Neuronal stem cell (in vitro differentiated cells): ENCODE results near the gene TBC1D13.

ENCODE experiments used
- DNase-seq: peaks from one replicate; pipeline ENCODE4 v3.0.0-alpha.2; 2013; ENCODE audit warnings: low spot score
- H2AFZ ChIP-seq: one replicate; pipeline ENCODE4 v1.6.1; 2013; ENCODE audit warnings: mild to moderate bottlenecking, low read length, inconsistent platforms
- H2AK5ac ChIP-seq: 2 replicates; pipeline ENCODE4 v1.6.1; 2013; ENCODE audit warnings: low read depth, mild to moderate bottlenecking, inconsistent platforms, low read length, moderate library complexity, mixed read lengths
- H2BK120ac ChIP-seq: 2 replicates; pipeline ENCODE4 v1.6.1; 2013; ENCODE audit warnings: low read depth, mild to moderate bottlenecking, inconsistent platforms, low read length, moderate library complexity, mixed read lengths
- H2BK12ac ChIP-seq: one replicate; pipeline ENCODE4 v1.6.1; 2013; ENCODE audit warnings: low read length, inconsistent platforms
- H2BK15ac ChIP-seq: 2 replicates; pipeline ENCODE4 v1.6.1; 2013; ENCODE audit warnings: mild to moderate bottlenecking, low read length, inconsistent platforms, mixed read lengths
- H2BK5ac ChIP-seq: one replicate; pipeline ENCODE4 v1.6.1; 2013; ENCODE audit warnings: inconsistent platforms, mild to moderate bottlenecking, low read length, moderate library complexity
- H3K14ac ChIP-seq: one replicate; pipeline ENCODE4 v1.6.1; 2013; ENCODE audit warnings: low read length, inconsistent platforms
- H3K18ac ChIP-seq: 2 replicates; pipeline ENCODE4 v1.6.1; 2013; ENCODE audit warnings: low read length, inconsistent platforms
- H3K23ac ChIP-seq: 2 replicates; pipeline ENCODE4 v1.6.1; 2013; ENCODE audit warnings: low read depth, mild to moderate bottlenecking, mixed read lengths, low read length, inconsistent platforms; ENCODE audit not compliant: poor library complexity
- H3K27ac ChIP-seq: replicated peaks from 3 replicates; pipeline ENCODE4 v1.5.1; 2013; ENCODE audit warnings: low read length, inconsistent platforms
- H3K27me3 ChIP-seq, 3 experiments: 2 replicates each; pipeline ENCODE4 v1.6.1; 2013; ENCODE audit warnings: low read length in 3 of 3, mild to moderate bottlenecking in 2 of 3, inconsistent platforms in 1 of 3, low read depth in 1 of 3, mixed read lengths in 1 of 3, moderate library complexity in 1 of 3; ENCODE audit not compliant: control insufficient read depth in 3 of 3, insufficient read depth in 3 of 3
- H3K36me3 ChIP-seq, 2 donors: replicated peaks in 1 of 2; 2 replicates each; pipeline ENCODE4 v1.6.1; 2013; ENCODE audit warnings: low read length in 2 of 2; ENCODE audit not compliant: control insufficient read depth in 2 of 2, insufficient read depth in 2 of 2
- H3K4ac ChIP-seq: 2 replicates; pipeline ENCODE4 v1.6.1; 2013; ENCODE audit warnings: inconsistent platforms, mild to moderate bottlenecking, low read length, moderate library complexity
- H3K4me1 ChIP-seq, 2 donors: 1 replicate in 1 of 2; 2 replicates in 1 of 2; pipeline ENCODE4 v1.6.1; 2013; ENCODE audit warnings: low read length in 2 of 2, low read depth in 1 of 2; ENCODE audit not compliant: control insufficient read depth in 2 of 2, insufficient read depth in 1 of 2
- H3K4me2 ChIP-seq: one replicate; pipeline ENCODE4 v1.6.1; 2013; ENCODE audit warnings: mild to moderate bottlenecking, low read length, inconsistent platforms; ENCODE audit not compliant: insufficient read depth, poor library complexity, severe bottlenecking
- H3K4me3 ChIP-seq, 2 donors: 2 replicates each; pipeline ENCODE4 v1.5.1; 2013; ENCODE audit warnings: low read length in 2 of 2, mild to moderate bottlenecking in 2 of 2, inconsistent platforms in 1 of 2, moderate library complexity in 1 of 2
- H3K79me1 ChIP-seq: one replicate; pipeline ENCODE4 v1.6.1; 2013; ENCODE audit warnings: low read depth, mild to moderate bottlenecking, inconsistent platforms, low read length, moderate library complexity
- H3K9ac ChIP-seq: one replicate; pipeline ENCODE4 v1.6.1; 2013; ENCODE audit warnings: mild to moderate bottlenecking, low read depth, low read length, inconsistent platforms; ENCODE audit not compliant: poor library complexity
- H3K9me3 ChIP-seq, 2 donors: replicated peaks in 1 of 2; 2 replicates each; pipeline versions ENCODE3 to v1.6.1; 2013; ENCODE audit warnings: low read length in 2 of 2, mild to moderate bottlenecking in 2 of 2, inconsistent platforms in 1 of 2, low read depth in 1 of 2, mixed read lengths in 1 of 2, moderate library complexity in 1 of 2; ENCODE audit not compliant: control insufficient read depth in 2 of 2, insufficient read depth in 1 of 2
- H4K8ac ChIP-seq: one replicate; pipeline ENCODE4 v1.6.1; 2013; ENCODE audit warnings: low read depth, mild to moderate bottlenecking, inconsistent platforms, low read length, moderate library complexity
- H4K91ac ChIP-seq: one replicate; pipeline ENCODE4 v1.6.1; 2013; ENCODE audit warnings: low read length, low read depth, mild to moderate bottlenecking, inconsistent platforms; ENCODE audit not compliant: poor library complexity
- WGBS, 2 donors: extraction: QIAGEN DNeasy Blood & Tissue Kit; methylation state at CpG; one replicate each; pipeline ENCODE4 v1.1.7; 2013; ENCODE audit warnings: missing lambda C conversion rate in 2 of 2, mixed read lengths in 1 of 2; ENCODE audit not compliant: insufficient read length in 2 of 2, insufficient replicate concordance in 1 of 2; ENCODE audit errors: extremely low coverage in 2 of 2; 5-methylcytosine and 5-hydroxymethylcytosine counted together

TBC1D13 gene

DNA sequence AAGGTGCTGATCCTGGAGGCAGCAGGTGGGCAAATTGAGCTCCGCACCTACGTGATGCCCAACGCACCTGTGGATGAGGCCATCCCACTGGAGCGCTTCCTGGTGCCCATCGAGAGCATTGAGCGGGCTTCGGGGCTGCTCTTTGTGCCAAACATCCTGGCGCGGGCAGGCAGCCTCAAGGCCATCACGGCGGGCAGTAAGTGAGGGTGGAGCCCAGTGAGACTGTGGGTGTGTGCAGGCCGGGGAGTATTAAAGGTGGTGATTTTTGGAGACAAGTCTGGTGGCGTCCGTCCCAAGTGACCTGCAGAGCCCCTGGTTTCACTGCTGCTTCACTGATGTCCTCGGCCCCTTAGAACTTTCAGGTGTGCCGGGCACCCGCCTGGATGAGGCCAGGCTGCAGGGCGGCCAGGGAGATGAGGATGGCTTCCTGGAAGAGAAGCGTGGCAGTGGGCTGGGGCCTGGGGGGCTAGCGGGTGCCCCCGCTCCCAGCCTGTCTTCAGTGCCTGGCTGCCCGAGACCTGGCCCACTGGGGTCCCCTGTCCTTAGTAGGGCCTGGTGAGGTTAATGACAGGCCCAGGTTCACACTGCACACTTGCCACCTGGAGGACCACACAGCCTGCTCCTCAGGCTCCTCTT lies 35.5 kb downstream of the TBC1D13 start:
- Histone ChIP-seq H3K18ac (no peak overlapping the region), H3K9ac (no peak overlapping the region), H4K8ac (no peak overlapping the region), H3K27ac (no peak overlapping the region), H2BK5ac (no peak overlapping the region), H3K27me3 (peaks cover 0 to 5% (median 0%) of the 10 kb centered on the region in 3 experiments), H2BK120ac (no peak overlapping the region), H3K4me3 (no peak overlapping the region), H2AK5ac (no peak overlapping the region), H3K23ac (no peak overlapping the region), H3K14ac (no peak overlapping the region), H2BK15ac (no peak overlapping the region), H3K9me3 (no peaks in the 10 kb centered on the region), H3K4me1 (peaks cover 0 to 3% of the 10 kb centered on the region in 2 donors), H2AFZ (no peak overlapping the region), H2BK12ac (no peak overlapping the region), H3K4me2 (no peak overlapping the region), H4K91ac (no peak overlapping the region), H3K4ac (no peak overlapping the region), H3K79me1 (peaks cover 2% of the 10 kb centered on the region), H3K36me3 (peaks cover 51 to 79% of the 10 kb centered on the region in 2 donors)
- no CpG with 5 or more reads among the region's 22 CpGs for WGBS, 2 donors
- DNase-seq, result no peak

GRCh38 chr9:128823362-128823902 lies 36.4 kb downstream of the TBC1D13 start:
- Histone ChIP-seq H3K23ac (no peak overlapping the region), H3K4me3 (no peak overlapping the region), H2BK15ac (no peak overlapping the region), H3K4me1 (peaks cover under 1 to 4% of the 10 kb centered on the region in 2 donors), H2BK12ac (no peak overlapping the region), H4K91ac (no peak overlapping the region), H3K27me3 (peaks cover 0 to 5% (median 0%) of the 10 kb centered on the region in 3 experiments), H2AK5ac (no peak overlapping the region), H3K36me3 (peaks cover 51 to 88% of the 10 kb centered on the region in 2 donors), H3K9ac (no peak overlapping the region), H2BK120ac (no peak overlapping the region), H3K27ac (no peak overlapping the region), H3K4me2 (no peak overlapping the region), H2AFZ (no peak overlapping the region), H3K9me3 (no peaks in the 10 kb centered on the region), H3K79me1 (peaks cover 2% of the 10 kb centered on the region), H3K18ac (no peak overlapping the region), H2BK5ac (peak overlapping the region; percentile 13), H4K8ac (no peak overlapping the region), H3K4ac (no peak overlapping the region), H3K14ac (no peak overlapping the region)
- WGBS, 2 donors, result no CpG with 5 or more reads among the region's 19 CpGs
- DNase-seq, result no peak

- Histone ChIP-seq H3K14ac (no peak overlapping the region), H3K4me1 (peaks cover 5 to 8% of the 10 kb centered on the region in 2 donors), H4K8ac (peak overlapping the region; percentile 48), H2BK15ac (no peak overlapping the region), H3K4ac (no peak overlapping the region), H4K91ac (no peak overlapping the region), H3K18ac (no peak overlapping the region), H3K4me2 (no peak overlapping the region), H3K27me3 (peaks cover 0 to 2% (median 0%) of the 10 kb centered on the region in 3 experiments), H3K23ac (no peak overlapping the region), H3K9ac (no peak overlapping the region), H3K36me3 (peaks cover 51 to 93% of the 10 kb centered on the region in 2 donors), H3K4me3 (no peak overlapping the region), H2BK5ac (peak overlapping the region; percentile 13), H2AK5ac (no peak overlapping the region), H2AFZ (no peak overlapping the region), H2BK120ac (no peak overlapping the region), H3K27ac (no peak overlapping the region), H3K9me3 (no peaks in the 10 kb centered on the region), H3K79me1 (peaks cover 2% of the 10 kb centered on the region), H2BK12ac (no peak overlapping the region)
- WGBS, 2 donors, result no CpG with 5 or more reads among the region's 12 CpGs
- DNase-seq, result no peak
These were observed 36.9 kb downstream of the TBC1D13 start for GRCh38 chr9:128823903-128824406.

- Histone ChIP-seq H3K36me3 (peaks cover 51 to 88% of the 10 kb centered on the region in 2 donors), H2AFZ (no peak overlapping the region), H3K4me3 (no peak overlapping the region), H3K9me3 (no peaks in the 10 kb centered on the region), H3K18ac (no peak overlapping the region), H2BK12ac (no peak overlapping the region), H4K8ac (no peak overlapping the region), H3K9ac (no peak overlapping the region), H4K91ac (no peak overlapping the region), H3K79me1 (peaks cover 2% of the 10 kb centered on the region), H2BK5ac (no peak overlapping the region), H2AK5ac (no peak overlapping the region), H3K4me2 (no peak overlapping the region), H3K4me1 (peaks cover 5 to 6% of the 10 kb centered on the region in 2 donors), H3K27ac (no peak overlapping the region), H3K4ac (no peak overlapping the region), H3K23ac (no peak overlapping the region), H2BK120ac (no peak overlapping the region), H2BK15ac (no peak overlapping the region), H3K14ac (no peak overlapping the region), H3K27me3 (no peaks in the 10 kb centered on the region)
- no peak for DNase-seq
- no CpG with 5 or more reads among the region's 7 CpGs for WGBS, 2 donors
These were observed 37.9 kb downstream of the TBC1D13 start for GRCh38 chr9:128824911-128825310.
